HCT116 (cell line): ENCODE results near the gene IRX1. TPM values are rescaled to one million over a fixed set of nuclear protein-coding genes. Genes with fewer than 3 reads are reported as not detected.

Experiments used
- ATAC-seq: fragments of 200-7000 bp; cut with Tn5 transposase; 2 replicates; pipeline ENCODE4 v1.9.1; 2020; ENCODE audit warnings: mild to moderate bottlenecking, moderate library complexity
- BruUV-seq: library from RNA; stranded (reverse); fragments of 400-500 nt; replicated peaks from 2 replicates; lab custom pipeline; 2021; lab: Mats Ljungman, UMichigan
- CTCF ChIA-PET: fragments of 300-600 bp; sonication (Branson Sonifier 250); formaldehyde crosslinking; loops from one replicate; lab custom pipeline; 2021; ENCODE audit warnings: antibody characterized with exemption; lab: Charles Lee
- POLR2A ChIA-PET: fragments of 300-600, 350-600 bp; sonication (Branson Sonifier 250); formaldehyde crosslinking; loops from one replicate; lab custom pipeline; 2021; ENCODE audit warnings: antibody characterized with exemption; lab: Charles Lee
- RAD21 ChIA-PET, 2 experiments: fragments of 300-600 bp; sonication (Branson Sonifier 250); formaldehyde crosslinking; loops; one replicate each; lab custom pipeline; 2023; ENCODE audit warnings: low total read pairs in 2 of 2; ENCODE audit not compliant: uncharacterized antibody in 2 of 2, unreplicated experiment in 2 of 2, low non-redundant PET in 1 of 2; lab: Charles Lee
- DNase-seq: peaks from one replicate; pipeline ENCODE4 v3.0.0-alpha.2; 2010; ENCODE audit warnings: low read depth, low spot score
- H2AFZ ChIP-seq: fragments of 200-600 bp; shearing (Covaris generic), sonication (generic); 2 replicates; pipeline ENCODE4 v1.6.1; 2017; ENCODE audit warnings: low read depth, mixed run types, mixed read lengths, antibody characterized with exemption, low read length; ENCODE audit not compliant: poor library complexity, severe bottlenecking
- H3K27ac ChIP-seq: 2 replicates; pipeline ENCODE4 v1.5.1; 2012; ENCODE audit warnings: low read depth, low read length
- H3K27me3 ChIP-seq: fragments of 200-600 bp; sonication (generic); 2 replicates; pipeline ENCODE4 v1.6.1; 2016; ENCODE audit warnings: mixed run types, low read length, mixed read lengths; ENCODE audit not compliant: insufficient read depth
- H3K36me3 ChIP-seq, 2 experiments: fragments of 200-500 bp in 1 of 2; fragments of 200-600 bp in 1 of 2; sonication (Bioruptor generic) in 1 of 2; sonication (generic) in 1 of 2; 2 replicates each; pipeline versions ENCODE4 v1.5.1 to v1.6.1; 2014 to 2016; ENCODE audit warnings: low read length in 2 of 2, inconsistent platforms in 1 of 2, mixed read lengths in 1 of 2, mixed run types in 1 of 2; ENCODE audit not compliant: insufficient read depth in 2 of 2, control insufficient read depth in 1 of 2
- H3K4me1 ChIP-seq, 2 experiments: fragments of 200-600 bp in 1 of 2; sonication (generic) in 1 of 2; 2 replicates each; pipeline versions ENCODE4 v1.5.1 to v1.6.1; 2012 to 2017; ENCODE audit warnings: low read length in 2 of 2, inconsistent platforms in 1 of 2, mild to moderate bottlenecking in 1 of 2, mixed read lengths in 1 of 2, mixed run types in 1 of 2, moderate library complexity in 1 of 2; ENCODE audit not compliant: insufficient read depth in 2 of 2, control insufficient read depth in 1 of 2
- H3K4me2 ChIP-seq: fragments of 200-600 bp; sonication (generic); 2 replicates; pipeline ENCODE4 v1.6.1; 2017; ENCODE audit warnings: mixed run types, low read length, mixed read lengths
- H3K4me3 ChIP-seq, 2 experiments: fragments of 200-600 bp in 1 of 2; sonication (generic) in 1 of 2; replicated peaks in 1 of 2; 2 replicates each; pipeline ENCODE4 v1.5.1; 2011 to 2016; ENCODE audit warnings: low read length in 2 of 2, control low read depth in 1 of 2, low read depth in 1 of 2, mild to moderate bottlenecking in 1 of 2, mixed read lengths in 1 of 2, mixed run types in 1 of 2
- H3K79me2 ChIP-seq: fragments of 200-600 bp; sonication (generic); 2 replicates; pipeline ENCODE4 v1.6.1; 2017; ENCODE audit warnings: mild to moderate bottlenecking, mixed run types, low read length, moderate library complexity, mixed read lengths; ENCODE audit not compliant: insufficient read depth
- H3K9ac ChIP-seq: fragments of 200-600 bp; sonication (generic); 2 replicates; pipeline ENCODE4 v1.6.1; 2016; ENCODE audit warnings: low read length, mixed read lengths
- H3K9me2 ChIP-seq: fragments of 200-600 bp; sonication (generic), shearing (Covaris generic); 2 replicates; pipeline ENCODE4 v1.6.1; 2017; ENCODE audit warnings: mixed run types, mild to moderate bottlenecking, moderate library complexity; ENCODE audit not compliant: insufficient read depth
- H3K9me3 ChIP-seq, 2 experiments: fragments of 200-500 bp in 1 of 2; fragments of 200-600 bp in 1 of 2; sonication (Bioruptor generic) in 1 of 2; sonication (generic) in 1 of 2; 2 replicates each; pipeline ENCODE4 v1.6.1; 2014 to 2017; ENCODE audit warnings: low read length in 2 of 2, mixed read lengths in 2 of 2, inconsistent platforms in 1 of 2, low read depth in 1 of 2, mild to moderate bottlenecking in 1 of 2, mixed run types in 1 of 2, moderate library complexity in 1 of 2; ENCODE audit not compliant: control insufficient read depth in 1 of 2, insufficient read depth in 1 of 2
- H4K20me1 ChIP-seq: fragments of 200-600 bp; sonication (generic), shearing (Covaris generic); 2 replicates; pipeline ENCODE4 v1.6.1; 2017; ENCODE audit warnings: mixed run types, mild to moderate bottlenecking, moderate library complexity; ENCODE audit not compliant: insufficient read depth
- CEBPB ChIP-seq: IDR thresholded peaks from 2 replicates; pipeline ENCODE4 v1.6.1; 2012; ENCODE audit warnings: low read depth
- EGR1 ChIP-seq: IDR thresholded peaks from 2 replicates; pipeline ENCODE4 v1.6.1; 2012; ENCODE audit warnings: low read depth
- ELF1 ChIP-seq: IDR thresholded peaks from 2 replicates; pipeline ENCODE4 v1.6.1; 2012; ENCODE audit warnings: low read depth, borderline replicate concordance
- EZH2 ChIP-seq: fragments of 200-600 bp; sonication (generic); IDR thresholded peaks from 2 replicates; pipeline ENCODE4 v1.6.1; 2017; ENCODE audit warnings: antibody characterized with exemption, mixed run types
- EZH2phosphoT487 ChIP-seq: fragments of 200-600 bp; IDR thresholded peaks from 2 replicates; pipeline ENCODE4 v1.6.1; 2018; ENCODE audit warnings: antibody characterized with exemption, borderline replicate concordance
- FOSL1 ChIP-seq: IDR thresholded peaks from 2 replicates; pipeline ENCODE4 v1.6.1; 2012; ENCODE audit warnings: low read depth
- RAD21 ChIP-seq: IDR thresholded peaks from 2 replicates; pipeline ENCODE4 v1.6.1; 2012; ENCODE audit warnings: low read depth, mild to moderate bottlenecking
- SRF ChIP-seq: IDR thresholded peaks from 2 replicates; pipeline ENCODE4 v1.6.1; 2012; ENCODE audit warnings: low read depth
- TCF7L2 ChIP-seq: IDR thresholded peaks from 2 replicates; pipeline ENCODE4 v1.7.0; 2011; ENCODE audit warnings: borderline replicate concordance, inconsistent platforms; ENCODE audit not compliant: insufficient read depth, insufficient read length; ENCODE audit errors: extremely low read depth
- ZNF274 ChIP-seq: fragments of 200-500 bp; sonication (Bioruptor generic); IDR thresholded peaks from 2 replicates; pipeline ENCODE4 v1.6.1; 2014; ENCODE audit warnings: mild to moderate bottlenecking, low read depth, low read length, inconsistent platforms
- intact Hi-C: fragments of 100-400 bp; cut with micrococcal nuclease; formaldehyde crosslinking; loops from 2 replicates; pipeline ENCODE4 v1.10.0; 2022
- total RNA-seq: library from RNA; stranded (reverse); gene quantifications from one replicate; pipeline ENCODE4 v1.2.1, GENCODE V29; 2021; ENCODE audit not compliant: unreplicated experiment
- TF ChIP-seq, protein P1 (sequence below): IDR thresholded peaks from 2 replicates; pipeline ENCODE4 v1.6.1; 2012
- TF ChIP-seq, protein P2 (sequence below), 3 experiments: fragments of 200-600 bp in 1 of 3; sonication (generic) in 1 of 3; IDR thresholded peaks in 2 of 3; conservative IDR thresholded peaks in 1 of 3; 2 replicates each; pipeline ENCODE4 v1.5.1; 2012 to 2017; ENCODE audit warnings: low read depth in 2 of 3, low read length in 2 of 3, antibody characterized with exemption in 1 of 3, borderline replicate concordance in 1 of 3, control low read depth in 1 of 3, mild to moderate bottlenecking in 1 of 3, mixed read lengths in 1 of 3, mixed run types in 1 of 3, moderate library complexity in 1 of 3; ENCODE audit not compliant: insufficient read depth in 1 of 3
- TF ChIP-seq, protein P3 (sequence below): IDR thresholded peaks from 2 replicates; pipeline ENCODE4 v1.6.1; 2012
- TF ChIP-seq, protein P4 (sequence below): IDR thresholded peaks from 2 replicates; pipeline ENCODE4 v1.6.1; 2011; ENCODE audit warnings: mild to moderate bottlenecking, low read length, moderate library complexity; ENCODE audit not compliant: insufficient replicate concordance; ENCODE audit errors: extremely low read depth

IRX1 gene
- total RNA-seq, 1 experiment from 2014 or later: not detected

DNA sequence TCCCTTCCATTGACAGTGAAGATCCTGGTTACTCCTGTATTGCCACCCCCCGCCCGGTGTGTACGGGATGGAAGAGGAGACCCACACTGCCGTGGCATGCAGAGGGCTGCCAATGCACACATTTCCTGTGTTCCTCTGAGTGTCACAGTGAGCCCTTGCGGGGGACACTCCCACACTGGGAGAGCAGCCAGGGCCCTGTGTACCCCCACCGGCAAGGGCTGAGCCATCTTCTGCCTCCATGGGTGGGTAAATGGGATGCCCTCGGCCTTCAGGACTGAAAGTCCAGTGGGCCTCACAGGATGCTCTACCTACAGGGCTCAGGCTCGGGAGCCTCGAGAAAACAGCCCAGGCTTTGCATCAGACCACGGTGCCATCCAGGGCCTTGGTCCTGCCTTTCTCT is 18.1 kb downstream of the IRX1 start:
- POLR2A ChIA-PET: no interaction called here
- H2AFZ ChIP-seq: no peak overlapping the region
- CTCF ChIA-PET: no interaction called here
- no peaks in the 10 kb centered on the region for H3K4me1 ChIP-seq
- no peaks in the 10 kb centered on the region for H3K36me3 ChIP-seq
- H3K4me2 ChIP-seq: no peak overlapping the region
- H3K27me3 ChIP-seq: no peaks in the 10 kb centered on the region
- ATAC-seq (no peak), DNase-seq (no peak)
- H3K4me3 ChIP-seq: no peak overlapping the region
- H3K79me2 ChIP-seq: no peaks in the 10 kb centered on the region
- H3K9ac ChIP-seq: no peak overlapping the region
- no TSS peak for BruUV-seq
- intact Hi-C loops: no loop called here
- TF ChIP-seq, protein P1, sequence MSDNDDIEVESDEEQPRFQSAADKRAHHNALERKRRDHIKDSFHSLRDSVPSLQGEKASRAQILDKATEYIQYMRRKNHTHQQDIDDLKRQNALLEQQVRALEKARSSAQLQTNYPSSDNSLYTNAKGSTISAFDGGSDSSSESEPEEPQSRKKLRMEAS: no peak
- TF ChIP-seq, protein P2, sequence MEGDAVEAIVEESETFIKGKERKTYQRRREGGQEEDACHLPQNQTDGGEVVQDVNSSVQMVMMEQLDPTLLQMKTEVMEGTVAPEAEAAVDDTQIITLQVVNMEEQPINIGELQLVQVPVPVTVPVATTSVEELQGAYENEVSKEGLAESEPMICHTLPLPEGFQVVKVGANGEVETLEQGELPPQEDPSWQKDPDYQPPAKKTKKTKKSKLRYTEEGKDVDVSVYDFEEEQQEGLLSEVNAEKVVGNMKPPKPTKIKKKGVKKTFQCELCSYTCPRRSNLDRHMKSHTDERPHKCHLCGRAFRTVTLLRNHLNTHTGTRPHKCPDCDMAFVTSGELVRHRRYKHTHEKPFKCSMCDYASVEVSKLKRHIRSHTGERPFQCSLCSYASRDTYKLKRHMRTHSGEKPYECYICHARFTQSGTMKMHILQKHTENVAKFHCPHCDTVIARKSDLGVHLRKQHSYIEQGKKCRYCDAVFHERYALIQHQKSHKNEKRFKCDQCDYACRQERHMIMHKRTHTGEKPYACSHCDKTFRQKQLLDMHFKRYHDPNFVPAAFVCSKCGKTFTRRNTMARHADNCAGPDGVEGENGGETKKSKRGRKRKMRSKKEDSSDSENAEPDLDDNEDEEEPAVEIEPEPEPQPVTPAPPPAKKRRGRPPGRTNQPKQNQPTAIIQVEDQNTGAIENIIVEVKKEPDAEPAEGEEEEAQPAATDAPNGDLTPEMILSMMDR (IDR thresholded peaks at IDR 0.05 in 2 of 3, conservative IDR thresholded peaks at IDR 0.05 in 1 of 3; ENCODE audit: borderline replicate concordance in 1 of 3, insufficient read depth in 1 of 3, low read depth in 2 of 3, low read length in 2 of 3): no peak
- TF ChIP-seq CEBPB: no peak
- TF ChIP-seq EZH2: no peak
- TF ChIP-seq, protein P3, sequence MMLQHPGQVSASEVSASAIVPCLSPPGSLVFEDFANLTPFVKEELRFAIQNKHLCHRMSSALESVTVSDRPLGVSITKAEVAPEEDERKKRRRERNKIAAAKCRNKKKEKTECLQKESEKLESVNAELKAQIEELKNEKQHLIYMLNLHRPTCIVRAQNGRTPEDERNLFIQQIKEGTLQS: no peak
- TF ChIP-seq ELF1: no peak
- RAD21 ChIA-PET: no interaction called here
- peaks cover 13% of the 10 kb centered on the region in 2 experiments; a peak in 2 of 4 replicates for H3K9me3 ChIP-seq
- H3K27ac ChIP-seq: no peak overlapping the region
- H4K20me1 ChIP-seq: no peaks in the 10 kb centered on the region
- no peaks in the 10 kb centered on the region for H3K9me2 ChIP-seq

DNA sequence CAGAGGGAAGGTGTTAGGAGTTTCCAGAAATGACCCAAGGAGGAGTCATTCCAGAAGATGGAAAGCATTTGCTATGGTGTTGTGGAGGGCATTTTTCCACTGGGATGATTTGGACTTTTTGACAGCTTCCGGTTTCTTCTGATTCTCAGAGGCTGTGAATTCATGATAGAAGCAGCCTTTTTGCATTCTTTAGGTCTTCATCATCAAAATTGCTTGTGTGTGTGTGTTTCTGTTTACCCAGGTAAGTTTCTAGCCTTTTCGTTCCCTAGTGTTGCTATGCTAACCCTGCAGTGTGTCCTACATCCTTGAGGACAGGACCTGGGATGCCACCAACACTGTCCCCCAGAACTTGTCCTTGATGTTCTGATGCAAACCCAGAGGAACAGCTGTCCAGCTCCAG is 19.6 kb downstream of the IRX1 start:
- intact Hi-C loops: no loop called here
- Histone ChIP-seq H3K36me3 (no peaks in the 10 kb centered on the region), H3K9me3 (peaks cover 6 to 13% of the 10 kb centered on the region in 2 experiments; a peak in 2 of 4 replicates), H3K9ac (no peak overlapping the region), H3K4me2 (no peak overlapping the region), H3K4me1 (no peaks in the 10 kb centered on the region), H3K27me3 (no peaks in the 10 kb centered on the region), H2AFZ (no peak overlapping the region), H3K27ac (no peak overlapping the region), H4K20me1 (no peaks in the 10 kb centered on the region), H3K4me3 (no peak overlapping the region), H3K9me2 (no peaks in the 10 kb centered on the region), H3K79me2 (no peaks in the 10 kb centered on the region)
- BruUV-seq: no TSS peak
- no peak for ATAC-seq
- RAD21 ChIA-PET: no interaction called here
- CTCF ChIA-PET: no interaction called here
- POLR2A ChIA-PET: no interaction called here
- DNase-seq: no peak
- TF ChIP-seq, protein P4, sequence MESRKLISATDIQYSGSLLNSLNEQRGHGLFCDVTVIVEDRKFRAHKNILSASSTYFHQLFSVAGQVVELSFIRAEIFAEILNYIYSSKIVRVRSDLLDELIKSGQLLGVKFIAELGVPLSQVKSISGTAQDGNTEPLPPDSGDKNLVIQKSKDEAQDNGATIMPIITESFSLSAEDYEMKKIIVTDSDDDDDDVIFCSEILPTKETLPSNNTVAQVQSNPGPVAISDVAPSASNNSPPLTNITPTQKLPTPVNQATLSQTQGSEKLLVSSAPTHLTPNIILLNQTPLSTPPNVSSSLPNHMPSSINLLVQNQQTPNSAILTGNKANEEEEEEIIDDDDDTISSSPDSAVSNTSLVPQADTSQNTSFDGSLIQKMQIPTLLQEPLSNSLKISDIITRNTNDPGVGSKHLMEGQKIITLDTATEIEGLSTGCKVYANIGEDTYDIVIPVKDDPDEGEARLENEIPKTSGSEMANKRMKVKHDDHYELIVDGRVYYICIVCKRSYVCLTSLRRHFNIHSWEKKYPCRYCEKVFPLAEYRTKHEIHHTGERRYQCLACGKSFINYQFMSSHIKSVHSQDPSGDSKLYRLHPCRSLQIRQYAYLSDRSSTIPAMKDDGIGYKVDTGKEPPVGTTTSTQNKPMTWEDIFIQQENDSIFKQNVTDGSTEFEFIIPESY: no peak
- TF ChIP-seq FOSL1 (no peak), TCF7L2 (no peak), EZH2 (no peak), ZNF274 (no peak), EGR1 (no peak), SRF (no peak), EZH2phosphoT487 (no peak), RAD21 (no peak)
